ENCODE data around the gene FAM110D.

FAM110D gene

GRCh38 chr1:26156285-26157038 is 2.4 kb upstream of the FAM110D start:
- Histone ChIP-seq H3K36me3 (ENCODE audit: control insufficient read depth, low read length) (no peaks in the 10 kb centered on the region), H3F3A (ENCODE audit: control insufficient read depth, insufficient read depth) (no peaks in the 10 kb centered on the region), H3K4me2 (ENCODE audit: low read length) (no peak overlapping the region), H3K9me3 (ENCODE audit: control insufficient read depth, insufficient read depth, low read length) (no peaks in the 10 kb centered on the region), H3K9me2 (replicated peaks; ENCODE audit: control insufficient read depth, low read length) (no peaks in the 10 kb centered on the region), H3K27me3 (ENCODE audit: control insufficient read depth, low read length) (peaks cover 60% of the 10 kb centered on the region), H3K27ac (ENCODE audit: low read depth, low read length) (no peak overlapping the region), H3K4me1 (ENCODE audit: control insufficient read depth, low read length) (peaks cover 6% of the 10 kb centered on the region), H3K79me2 (ENCODE audit: control insufficient read depth, low read length) (no peaks in the 10 kb centered on the region), H3K4me3 (ENCODE audit: low read length) (no peak overlapping the region), H4K20me1 (ENCODE audit: control insufficient read depth, insufficient read depth, low read depth, low read length) (no peaks in the 10 kb centered on the region)
- TF ChIP-seq EZH2phosphoT487 (IDR thresholded peaks at IDR 0.05; ENCODE audit: borderline replicate concordance, low read length): no peak
- TF ChIP-seq, protein P1, sequence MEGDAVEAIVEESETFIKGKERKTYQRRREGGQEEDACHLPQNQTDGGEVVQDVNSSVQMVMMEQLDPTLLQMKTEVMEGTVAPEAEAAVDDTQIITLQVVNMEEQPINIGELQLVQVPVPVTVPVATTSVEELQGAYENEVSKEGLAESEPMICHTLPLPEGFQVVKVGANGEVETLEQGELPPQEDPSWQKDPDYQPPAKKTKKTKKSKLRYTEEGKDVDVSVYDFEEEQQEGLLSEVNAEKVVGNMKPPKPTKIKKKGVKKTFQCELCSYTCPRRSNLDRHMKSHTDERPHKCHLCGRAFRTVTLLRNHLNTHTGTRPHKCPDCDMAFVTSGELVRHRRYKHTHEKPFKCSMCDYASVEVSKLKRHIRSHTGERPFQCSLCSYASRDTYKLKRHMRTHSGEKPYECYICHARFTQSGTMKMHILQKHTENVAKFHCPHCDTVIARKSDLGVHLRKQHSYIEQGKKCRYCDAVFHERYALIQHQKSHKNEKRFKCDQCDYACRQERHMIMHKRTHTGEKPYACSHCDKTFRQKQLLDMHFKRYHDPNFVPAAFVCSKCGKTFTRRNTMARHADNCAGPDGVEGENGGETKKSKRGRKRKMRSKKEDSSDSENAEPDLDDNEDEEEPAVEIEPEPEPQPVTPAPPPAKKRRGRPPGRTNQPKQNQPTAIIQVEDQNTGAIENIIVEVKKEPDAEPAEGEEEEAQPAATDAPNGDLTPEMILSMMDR (IDR thresholded peaks at IDR 0.05; ENCODE audit: low read depth, low read length, poor library complexity, severe bottlenecking): no peak

DNA sequence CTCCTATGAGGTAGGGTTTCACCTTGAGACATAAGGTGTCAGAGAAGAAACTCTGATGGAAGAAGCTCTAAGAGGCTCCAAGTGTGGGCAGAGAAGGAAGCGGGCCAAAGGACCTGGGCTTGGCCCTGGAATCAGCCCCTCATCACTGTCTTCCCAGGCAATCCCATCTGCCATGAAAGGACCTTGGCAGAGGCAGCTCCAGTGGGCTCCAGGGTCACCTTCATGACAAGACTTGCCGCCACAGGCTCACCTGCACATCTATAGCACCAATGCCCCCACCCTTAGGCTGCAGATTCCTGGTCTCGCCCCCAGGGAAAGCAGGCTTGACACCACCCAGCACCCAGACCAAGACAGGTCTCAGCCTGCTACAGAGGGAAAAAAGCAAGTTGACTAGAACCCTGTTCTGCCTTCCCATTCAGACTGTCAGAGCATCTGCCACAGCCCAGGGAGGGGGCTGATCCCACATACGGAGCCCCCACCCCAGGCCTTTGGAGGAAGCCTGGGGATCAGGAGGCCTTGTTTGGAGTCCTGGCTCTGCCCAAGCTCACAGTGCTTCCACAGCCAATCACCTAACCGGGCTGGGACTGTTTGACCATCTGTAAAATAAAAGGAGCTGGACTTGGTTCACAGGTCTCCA is 490 bp upstream of the FAM110D start:
- Histone ChIP-seq H3K4me1 (ENCODE audit: control insufficient read depth, low read length) (peaks cover 11% of the 10 kb centered on the region), H3K79me2 (ENCODE audit: control insufficient read depth, low read length) (no peaks in the 10 kb centered on the region), H3K4me2 (ENCODE audit: low read length) (no peak overlapping the region), H4K20me1 (ENCODE audit: control insufficient read depth, insufficient read depth, low read depth, low read length) (no peaks in the 10 kb centered on the region), H3K36me3 (ENCODE audit: control insufficient read depth, low read length) (no peaks in the 10 kb centered on the region), H3K27me3 (ENCODE audit: control insufficient read depth, low read length) (peaks cover 64% of the 10 kb centered on the region), H3K27ac (ENCODE audit: low read depth, low read length) (no peak overlapping the region), H3K9me2 (replicated peaks; ENCODE audit: control insufficient read depth, low read length) (no peaks in the 10 kb centered on the region), H3K9me3 (ENCODE audit: control insufficient read depth, insufficient read depth, low read length) (no peaks in the 10 kb centered on the region), H3F3A (ENCODE audit: control insufficient read depth, insufficient read depth) (no peaks in the 10 kb centered on the region), H3K4me3 (ENCODE audit: low read length) (no peak overlapping the region)
- TF ChIP-seq EZH2phosphoT487 (IDR thresholded peaks at IDR 0.05; ENCODE audit: borderline replicate concordance, low read length): no peak
- TF ChIP-seq, protein P1 (IDR thresholded peaks at IDR 0.05; ENCODE audit: low read depth, low read length, poor library complexity, severe bottlenecking): no peak

DNA sequence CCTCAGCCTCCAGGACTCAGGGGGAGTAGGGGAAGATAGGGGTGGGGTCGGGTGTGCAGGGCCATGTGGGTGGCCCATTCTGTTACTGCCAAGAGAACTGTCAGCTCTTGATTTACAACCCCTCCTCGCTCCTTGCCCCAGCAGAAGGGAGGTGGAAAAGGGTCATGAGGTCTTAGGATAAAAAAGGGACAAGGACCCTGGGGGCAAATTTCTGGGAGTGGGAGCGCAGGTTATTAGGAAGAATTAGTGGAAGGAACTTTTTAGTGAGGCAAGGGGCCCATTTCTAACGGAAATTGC is 812 bp downstream of the FAM110D start:
- no peaks in the 10 kb centered on the region for H3K9me2 ChIP-seq (replicated peaks; ENCODE audit: control insufficient read depth, low read length)
- H3K36me3 ChIP-seq (ENCODE audit: control insufficient read depth, low read length): no peaks in the 10 kb centered on the region
- H3K4me1 ChIP-seq (ENCODE audit: control insufficient read depth, low read length): peaks cover 21% of the 10 kb centered on the region
- H4K20me1 ChIP-seq (ENCODE audit: control insufficient read depth, insufficient read depth, low read depth, low read length): no peaks in the 10 kb centered on the region
- no peak overlapping the region for H3K27ac ChIP-seq (ENCODE audit: low read depth, low read length)
- H3K27me3 ChIP-seq (ENCODE audit: control insufficient read depth, low read length): peaks cover 64% of the 10 kb centered on the region
- H3K4me2 ChIP-seq (ENCODE audit: low read length): no peak overlapping the region
- H3K79me2 ChIP-seq (ENCODE audit: control insufficient read depth, low read length): no peaks in the 10 kb centered on the region
- no peaks in the 10 kb centered on the region for H3F3A ChIP-seq (ENCODE audit: control insufficient read depth, insufficient read depth)
- TF ChIP-seq EZH2phosphoT487 (IDR thresholded peaks at IDR 0.05; ENCODE audit: borderline replicate concordance, low read length): no peak
- TF ChIP-seq, protein P1 (IDR thresholded peaks at IDR 0.05; ENCODE audit: low read depth, low read length, poor library complexity, severe bottlenecking): no peak
- H3K9me3 ChIP-seq (ENCODE audit: control insufficient read depth, insufficient read depth, low read length): no peaks in the 10 kb centered on the region
- H3K4me3 ChIP-seq (ENCODE audit: low read length): no peak overlapping the region
